GM19455 (cell line): ENCODE results near the gene PFKFB3.

Experiments
- ATAC-seq: cut with Tn5 transposase; IDR thresholded peaks from one replicate; pipeline ENCODE4 v1.9.1; 2021; ENCODE audit not compliant: unreplicated experiment

Gene PFKFB3

DNA sequence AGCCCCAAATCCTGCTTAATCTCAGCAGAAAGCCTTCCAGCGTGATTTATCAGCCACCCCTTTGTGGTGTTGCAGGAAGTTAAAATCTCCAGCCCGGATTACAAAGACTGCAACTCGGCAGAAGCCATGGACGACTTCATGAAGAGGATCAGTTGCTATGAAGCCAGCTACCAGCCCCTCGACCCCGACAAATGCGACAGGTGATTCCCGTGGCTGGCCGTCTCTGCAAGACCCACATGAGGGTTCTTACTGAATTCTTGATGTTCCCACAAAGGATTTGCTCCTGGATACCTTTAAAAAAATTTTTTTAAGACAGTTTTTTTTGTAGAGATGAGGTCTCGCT, 16.7 kb downstream of the PFKFB3 start:
- ATAC-seq: no peak

- ATAC-seq: no peak
These were observed 17.9 kb downstream of the PFKFB3 start for GRCh38 chr10:6220418-6221191.

GRCh38 chr10:6221192-6221940, 18.6 kb downstream of the PFKFB3 start:
- ATAC-seq: no peak

DNA sequence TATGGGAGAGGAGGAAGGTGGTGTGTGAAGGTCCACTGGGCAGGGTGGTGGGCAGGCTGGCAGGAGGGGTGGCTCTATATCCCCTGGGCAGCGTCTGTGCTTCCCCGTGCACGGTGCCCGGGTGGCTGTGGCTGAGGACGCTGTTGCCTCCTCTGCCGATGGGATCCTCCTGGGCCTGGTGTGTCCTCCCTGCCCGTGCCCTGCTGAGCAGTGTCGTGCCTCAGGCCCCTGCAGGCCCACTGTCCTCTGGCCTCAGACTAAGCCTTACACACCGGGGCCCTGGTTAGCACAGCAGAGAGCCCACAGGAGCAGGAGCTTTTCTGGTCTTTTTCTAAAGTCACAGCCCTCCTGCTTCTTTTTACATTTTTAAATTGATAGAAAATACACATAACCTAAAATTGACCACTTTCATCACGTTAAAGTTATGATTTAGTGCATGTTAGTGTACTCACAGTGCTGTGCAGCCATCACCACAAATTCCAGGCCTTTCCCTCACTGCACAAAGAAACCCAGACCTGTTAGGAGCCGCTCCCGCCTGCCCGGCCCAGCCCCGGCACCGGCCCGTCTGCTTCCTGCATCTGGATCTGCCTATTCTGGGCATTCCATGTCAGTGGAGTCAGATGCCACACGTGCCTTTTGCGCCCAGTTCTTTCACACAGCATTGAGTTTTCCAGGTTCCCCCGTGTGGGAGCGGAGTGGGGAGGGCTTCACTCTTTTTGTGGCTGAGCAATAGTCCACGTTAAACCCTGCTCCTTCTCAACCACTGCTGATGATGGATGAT, 19.4 kb downstream of the PFKFB3 start:
- no peak for ATAC-seq

DNA sequence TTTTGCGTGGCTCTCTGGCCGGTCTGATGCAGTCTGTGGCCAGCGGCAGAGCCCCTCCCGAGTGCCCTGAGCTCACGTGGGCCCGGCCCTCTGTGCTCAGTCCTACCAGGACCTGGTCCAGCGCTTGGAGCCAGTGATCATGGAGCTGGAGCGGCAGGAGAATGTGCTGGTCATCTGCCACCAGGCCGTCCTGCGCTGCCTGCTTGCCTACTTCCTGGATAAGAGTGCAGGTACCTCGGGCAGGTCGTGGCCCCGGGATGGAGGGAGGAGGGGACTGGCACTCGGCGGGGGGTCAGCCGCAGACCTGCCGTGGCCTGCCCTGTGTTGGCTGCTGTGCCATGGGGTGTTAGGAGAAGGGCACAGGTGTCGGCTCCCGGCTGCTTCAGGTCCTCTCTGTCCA, 20.0 kb downstream of the PFKFB3 start:
- no peak for ATAC-seq

DNA sequence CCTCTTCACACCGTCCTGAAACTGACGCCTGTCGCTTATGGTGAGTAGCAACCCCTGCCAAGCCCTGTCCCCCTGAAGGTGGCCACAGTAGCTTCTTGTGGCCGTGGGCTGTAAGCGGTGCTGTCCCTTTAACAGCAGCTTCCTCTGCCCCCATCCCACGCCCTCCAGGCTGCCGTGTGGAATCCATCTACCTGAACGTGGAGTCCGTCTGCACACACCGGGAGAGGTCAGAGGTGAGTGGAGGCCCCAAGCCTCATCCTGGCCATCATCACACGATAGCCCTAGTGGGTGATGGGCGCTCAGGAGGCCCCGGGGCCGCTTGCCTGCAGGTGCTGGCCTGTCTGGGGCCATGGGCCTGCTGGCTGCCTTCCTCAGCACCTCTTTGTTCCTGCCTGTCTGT, 21.2 kb downstream of the PFKFB3 start:
- ATAC-seq: no peak

GRCh38 chr10:6224781-6225180, 22.0 kb downstream of the PFKFB3 start:
- no peak for ATAC-seq

GRCh38 chr10:6225263-6225814, 22.6 kb downstream of the PFKFB3 start:
- ATAC-seq: no peak

DNA sequence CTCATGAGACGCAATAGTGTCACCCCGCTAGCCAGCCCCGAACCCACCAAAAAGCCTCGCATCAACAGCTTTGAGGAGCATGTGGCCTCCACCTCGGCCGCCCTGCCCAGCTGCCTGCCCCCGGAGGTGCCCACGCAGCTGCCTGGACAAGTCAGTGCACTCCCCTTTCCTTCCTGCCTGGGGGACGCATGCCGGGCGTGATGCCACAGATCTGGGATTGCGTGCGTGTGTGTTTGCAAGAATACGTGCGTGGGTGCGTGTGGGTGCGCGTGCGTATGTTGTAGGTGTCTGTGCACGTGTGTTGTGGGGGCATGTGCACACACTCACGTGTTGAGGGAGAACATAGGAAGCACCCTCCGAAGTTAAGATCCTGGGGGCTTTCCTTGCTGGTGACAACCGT, 23.5 kb downstream of the PFKFB3 start:
- ATAC-seq: no peak

DNA sequence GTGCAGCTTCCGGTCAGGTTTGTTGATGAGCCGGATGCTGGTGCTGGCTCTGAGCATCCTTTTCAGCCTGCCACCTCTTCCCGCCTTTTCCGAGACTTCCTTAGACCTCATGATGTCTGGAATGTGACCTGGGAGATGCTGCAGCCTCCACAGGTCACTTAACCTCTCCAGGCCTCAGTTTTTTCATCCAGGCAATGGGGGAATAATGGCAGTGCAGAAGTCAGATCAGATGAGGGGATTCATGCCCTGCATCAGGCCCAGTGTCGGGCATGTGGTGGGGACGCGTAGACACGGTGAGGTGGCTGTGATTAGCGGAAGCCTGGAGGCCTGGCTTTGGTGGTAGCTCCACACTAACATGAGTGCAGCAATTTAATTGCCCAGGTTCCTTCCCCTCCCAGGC, 24.6 kb downstream of the PFKFB3 start:
- no peak for ATAC-seq

- ATAC-seq: no peak
These were observed 25.3 kb downstream of the PFKFB3 start for GRCh38 chr10:6228010-6228511.

GRCh38 chr10:6228647-6229046, 25.9 kb downstream of the PFKFB3 start:
- ATAC-seq: no peak

- ATAC-seq: no peak
These were observed 26.6 kb downstream of the PFKFB3 start for GRCh38 chr10:6229290-6229689.

- no peak for ATAC-seq
These were observed 27.0 kb downstream of the PFKFB3 start for GRCh38 chr10:6229746-6230145.

- ATAC-seq: no peak
These were observed 27.6 kb downstream of the PFKFB3 start for GRCh38 chr10:6230315-6230714.

DNA sequence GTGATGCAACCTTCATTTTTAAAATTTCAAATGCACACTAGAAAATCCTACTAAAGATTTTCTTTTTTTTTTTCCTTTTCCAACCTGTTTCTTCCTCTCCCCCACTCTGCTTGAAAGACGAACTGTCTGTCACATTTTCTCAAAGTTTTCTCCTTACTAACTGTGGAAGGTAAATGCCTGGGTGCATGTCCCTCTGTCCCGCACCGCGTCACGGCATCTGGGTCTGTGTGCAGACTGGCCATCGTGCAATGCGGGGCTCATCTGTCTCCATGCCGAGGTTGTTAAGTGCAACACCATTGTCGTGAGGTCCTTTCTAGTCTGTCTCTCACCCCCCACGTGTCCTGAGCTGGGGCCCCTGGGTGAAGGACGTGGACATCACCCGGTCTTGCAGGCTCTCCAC, 28.4 kb downstream of the PFKFB3 start:
- ATAC-seq: no peak

- no peak for ATAC-seq
These were observed 29.0 kb downstream of the PFKFB3 start for GRCh38 chr10:6231730-6232129.

- ATAC-seq: no peak
These were observed 29.6 kb downstream of the PFKFB3 start for GRCh38 chr10:6232225-6232807.

DNA sequence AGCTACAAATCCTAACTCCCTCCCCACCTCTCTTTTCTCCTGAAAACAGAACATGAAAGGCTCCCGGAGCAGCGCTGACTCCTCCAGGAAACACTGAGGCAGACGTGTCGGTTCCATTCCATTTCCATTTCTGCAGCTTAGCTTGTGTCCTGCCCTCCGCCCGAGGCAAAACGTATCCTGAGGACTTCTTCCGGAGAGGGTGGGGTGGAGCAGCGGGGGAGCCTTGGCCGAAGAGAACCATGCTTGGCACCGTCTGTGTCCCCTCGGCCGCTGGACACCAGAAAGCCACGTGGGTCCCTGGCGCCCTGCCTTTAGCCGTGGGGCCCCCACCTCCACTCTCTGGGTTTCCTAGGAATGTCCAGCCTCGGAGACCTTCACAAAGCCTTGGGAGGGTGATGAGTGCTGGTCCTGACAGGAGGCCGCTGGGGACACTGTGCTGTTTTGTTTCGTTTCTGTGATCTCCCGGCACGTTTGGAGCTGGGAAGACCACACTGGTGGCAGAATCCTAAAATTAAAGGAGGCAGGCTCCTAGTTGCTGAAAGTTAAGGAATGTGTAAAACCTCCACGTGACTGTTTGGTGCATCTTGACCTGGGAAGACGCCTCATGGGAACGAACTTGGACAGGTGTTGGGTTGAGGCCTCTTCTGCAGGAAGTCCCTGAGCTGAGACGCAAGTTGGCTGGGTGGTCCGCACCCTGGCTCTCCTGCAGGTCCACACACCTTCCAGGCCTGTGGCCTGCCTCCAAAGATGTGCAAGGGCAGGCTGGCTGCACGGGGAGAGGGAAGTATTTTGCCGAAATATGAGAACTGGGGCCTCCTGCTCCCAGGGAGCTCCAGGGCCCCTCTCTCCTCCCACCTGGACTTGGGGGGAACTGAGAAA, 30.4 kb downstream of the PFKFB3 start:
- no peak for ATAC-seq

DNA sequence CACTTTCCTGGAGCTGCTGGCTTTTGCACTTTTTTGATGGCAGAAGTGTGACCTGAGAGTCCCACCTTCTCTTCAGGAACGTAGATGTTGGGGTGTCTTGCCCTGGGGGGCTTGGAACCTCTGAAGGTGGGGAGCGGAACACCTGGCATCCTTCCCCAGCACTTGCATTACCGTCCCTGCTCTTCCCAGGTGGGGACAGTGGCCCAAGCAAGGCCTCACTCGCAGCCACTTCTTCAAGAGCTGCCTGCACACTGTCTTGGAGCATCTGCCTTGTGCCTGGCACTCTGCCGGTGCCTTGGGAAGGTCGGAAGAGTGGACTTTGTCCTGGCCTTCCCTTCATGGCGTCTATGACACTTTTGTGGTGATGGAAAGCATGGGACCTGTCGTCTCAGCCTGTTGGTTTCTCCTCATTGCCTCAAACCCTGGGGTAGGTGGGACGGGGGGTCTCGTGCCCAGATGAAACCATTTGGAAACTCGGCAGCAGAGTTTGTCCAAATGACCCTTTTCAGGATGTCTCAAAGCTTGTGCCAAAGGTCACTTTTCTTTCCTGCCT, 31.1 kb downstream of the PFKFB3 start:
- no peak for ATAC-seq
